Posterior vena cava (tissue), 2 donors: ENCODE results near the gene RGS4. TPM values are rescaled to one million over a fixed set of nuclear protein-coding genes. Genes with fewer than 3 reads are reported as not detected.

Experiments
- DNase-seq: peaks from one replicate; pipeline ENCODE4 v3.0.0-alpha.2; 2020; ENCODE audit warnings: low spot score
- intact Hi-C, 2 donors: fragments of 100-400 bp; cut with DNase I; formaldehyde crosslinking; loops; one replicate each; pipeline versions ENCODE4 v1.14.1 to v1.14.2; 2022 to 2023
- total RNA-seq, 2 donors: library from RNA; stranded (reverse); fragmentation: NEBNext Ultra II Directional; extraction: Animal tissue kit (Norgen Biotek cat#: 25700); gene quantifications; one replicate each; pipeline ENCODE4 v1.2.1, GENCODE V29; 2021
- donor health status: DM: yes; HTN: yes; CAD: no.
- donor health status: DM: yes; HTN: yes; CAD: no.

The RGS4 gene
- total RNA-seq, 2 donors from 2014 or later = 10.5 to 12.8 TPM

DNA sequence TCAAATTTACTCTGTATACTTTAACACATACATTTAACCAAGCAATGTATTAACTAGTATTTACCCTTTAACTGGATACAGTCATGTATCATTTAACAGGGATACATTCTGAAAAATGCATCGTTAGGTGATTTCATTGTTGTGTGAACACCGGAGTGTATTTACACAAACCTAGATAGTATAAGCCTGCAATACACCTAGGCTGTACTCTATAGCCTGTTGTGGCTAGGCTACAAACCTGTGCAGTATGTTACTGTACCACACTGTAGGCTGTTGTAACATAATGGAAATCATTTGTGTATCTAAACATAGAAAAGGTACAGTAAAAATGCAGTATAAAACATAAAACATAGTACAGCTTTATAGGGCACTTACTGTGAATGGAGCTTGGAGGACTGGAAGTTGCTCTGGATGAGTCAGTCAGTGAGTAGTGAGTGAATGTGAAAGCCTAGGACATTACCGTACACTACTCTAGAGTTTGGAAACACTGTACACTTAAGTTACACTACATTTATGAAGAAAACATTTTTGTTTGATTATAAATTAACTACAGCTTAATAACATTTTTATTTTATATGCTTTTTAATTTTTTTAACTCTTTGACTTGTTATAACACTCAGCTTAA lies 21.3 kb downstream of the RGS4 start:
- intact Hi-C loops = no loop called here
- DNase-seq = no peak

DNA sequence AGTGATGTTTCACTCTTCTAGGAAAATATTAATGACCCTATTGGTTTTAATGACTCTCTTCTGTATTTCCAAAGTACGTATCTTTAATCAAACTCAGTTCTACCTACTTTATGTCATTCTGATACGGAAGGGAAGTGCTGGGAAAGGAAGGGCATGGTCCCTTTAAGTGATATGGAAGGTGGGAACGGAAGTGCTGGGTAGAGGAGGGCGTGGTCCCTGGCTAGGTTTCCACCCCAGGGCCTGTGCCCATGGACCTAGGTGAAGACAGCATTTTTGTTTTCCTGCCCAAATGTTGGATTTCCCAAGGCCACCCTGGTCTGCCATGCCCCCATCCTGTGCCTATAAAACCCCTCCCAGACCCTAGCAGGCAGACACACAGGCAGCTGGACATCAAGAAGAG lies 24.0 kb downstream of the RGS4 start:
- intact Hi-C loops = no loop called here
- no peak for DNase-seq

DNA sequence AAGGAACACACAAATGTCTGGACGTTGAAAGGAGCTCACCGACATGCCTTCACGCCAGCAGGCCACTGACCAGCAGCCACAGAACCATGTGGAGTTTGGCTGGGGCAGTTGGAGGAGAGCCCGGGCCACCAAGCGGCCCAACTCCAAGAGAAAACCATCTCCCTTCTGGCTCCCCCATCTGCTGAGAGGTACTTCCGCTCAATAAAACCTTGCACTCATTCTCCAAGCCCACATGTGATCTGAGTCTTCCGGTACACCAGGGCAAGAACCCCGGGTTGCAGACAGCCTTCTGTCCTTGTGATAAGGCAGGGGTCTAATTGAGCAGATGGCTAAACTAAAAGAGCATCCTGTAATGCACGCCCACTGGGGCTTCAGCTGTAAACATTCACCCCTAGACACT lies 24.4 kb downstream of the RGS4 start:
- no peak for DNase-seq
- intact Hi-C loops = no loop called here

DNA sequence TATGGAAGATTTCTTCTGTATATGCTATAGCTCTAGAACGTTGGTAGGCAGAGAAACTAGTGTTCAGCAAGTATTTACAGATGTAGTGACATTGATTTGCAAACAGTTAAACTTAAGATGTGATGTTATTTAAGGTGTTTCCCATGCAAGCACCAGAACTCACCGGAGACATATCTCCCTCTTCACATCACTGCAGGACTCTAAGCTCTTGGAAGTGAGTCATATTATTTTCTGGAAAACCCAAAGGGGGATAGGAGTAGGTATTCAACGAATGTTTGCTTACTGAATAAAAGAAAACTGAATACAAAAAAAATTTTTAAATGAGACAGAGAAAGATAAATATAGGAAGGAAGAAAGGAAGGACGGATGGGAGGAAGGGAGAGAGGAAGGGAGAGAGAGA lies 25.0 kb downstream of the RGS4 start:
- intact Hi-C loops = no loop called here
- DNase-seq = no peak

DNA sequence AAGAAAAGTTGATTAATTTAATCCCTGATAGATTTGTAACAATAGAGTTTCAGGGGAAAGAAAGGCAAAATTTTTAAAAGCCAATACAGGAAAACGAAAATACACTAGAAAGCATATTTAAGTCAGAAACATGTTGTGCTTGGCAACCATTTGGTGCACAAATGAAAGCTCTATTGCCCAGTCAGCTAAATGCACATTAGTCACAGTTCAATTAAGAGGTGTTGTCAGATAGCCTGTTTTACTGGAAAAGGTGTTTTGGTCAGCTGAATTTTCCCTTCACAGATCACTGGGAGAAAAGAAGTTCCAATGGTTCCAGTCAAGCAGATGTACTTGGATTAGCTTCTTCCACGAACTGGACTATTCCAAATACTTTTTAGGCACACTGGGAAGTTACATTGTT lies 25.4 kb downstream of the RGS4 start:
- no peak for DNase-seq
- intact Hi-C loops = no loop called here

DNA sequence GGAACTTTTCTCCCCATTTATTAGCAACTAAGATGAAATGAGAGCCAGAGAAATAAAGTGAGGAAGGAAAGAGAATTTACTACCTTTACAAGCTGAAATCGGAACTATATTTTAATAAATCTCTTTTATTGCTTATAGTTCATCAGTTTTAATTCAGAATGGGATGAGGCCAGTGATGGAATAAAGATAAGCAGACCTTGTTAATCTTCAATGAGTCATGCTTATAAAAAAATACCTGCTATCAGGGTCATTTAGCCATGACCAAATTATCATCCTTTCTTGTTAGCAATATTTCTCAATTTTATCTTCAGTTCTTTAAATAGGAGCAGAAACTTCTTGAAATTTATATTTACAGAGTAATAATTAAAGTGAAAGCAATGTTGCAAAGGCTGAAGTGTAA lies 26.1 kb downstream of the RGS4 start:
- intact Hi-C loops = no loop called here
- no peak for DNase-seq

DNA sequence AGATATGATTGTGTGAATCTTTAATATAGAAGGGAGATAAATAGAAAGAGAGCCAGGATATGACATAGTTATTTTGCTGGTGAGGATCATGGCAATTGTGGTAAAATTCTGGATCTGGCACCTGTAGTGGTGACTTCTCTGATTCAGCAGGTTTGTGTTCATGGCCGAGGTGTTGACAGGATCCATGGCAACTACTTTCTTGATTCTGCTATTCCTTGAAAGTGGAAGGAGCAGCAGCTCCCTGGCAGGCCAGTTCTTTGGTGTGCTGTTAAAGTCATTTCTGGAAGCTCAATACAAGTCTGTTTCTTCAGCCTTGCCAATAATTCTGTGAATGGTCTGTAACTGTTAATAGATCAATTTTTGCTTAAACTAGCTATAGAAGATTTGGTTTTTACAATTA lies 33.4 kb downstream of the RGS4 start:
- DNase-seq = no peak
- intact Hi-C loops = no loop called here

DNA sequence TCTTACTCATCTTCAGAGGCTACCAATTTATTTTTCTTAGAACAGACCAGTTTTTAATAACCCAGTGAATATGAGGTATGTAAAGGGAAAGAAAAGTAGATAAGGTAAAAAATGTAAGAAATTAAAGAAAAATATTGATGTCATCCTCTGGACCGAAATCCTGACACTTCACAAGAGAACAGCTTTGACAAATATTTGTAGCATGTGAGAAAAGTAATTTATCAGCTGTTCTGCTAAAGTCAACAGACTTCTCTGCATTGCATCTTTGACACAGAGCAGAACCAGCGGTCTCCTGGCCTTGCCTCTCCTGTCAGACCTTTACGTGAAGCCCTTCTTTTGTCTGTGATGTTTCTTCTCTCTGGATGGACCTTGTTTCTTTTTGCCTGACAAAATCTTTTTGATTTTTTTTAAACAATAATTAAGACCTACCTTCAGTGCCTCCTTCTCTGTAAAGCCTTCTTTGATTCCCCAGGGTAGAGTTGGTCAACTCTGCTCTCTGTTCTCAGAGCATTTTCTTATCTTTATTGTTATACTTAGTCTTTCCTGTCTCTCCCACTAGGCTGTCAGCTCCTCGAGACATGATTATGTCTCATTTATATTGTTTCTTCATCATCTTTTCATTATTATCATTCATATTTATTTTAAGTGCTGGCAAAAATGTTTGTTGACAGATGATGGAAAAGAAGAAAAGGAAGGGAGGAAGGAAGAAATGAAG lies 35.4 kb downstream of the RGS4 start:
- no peak for DNase-seq
- intact Hi-C loops = no loop called here

DNA sequence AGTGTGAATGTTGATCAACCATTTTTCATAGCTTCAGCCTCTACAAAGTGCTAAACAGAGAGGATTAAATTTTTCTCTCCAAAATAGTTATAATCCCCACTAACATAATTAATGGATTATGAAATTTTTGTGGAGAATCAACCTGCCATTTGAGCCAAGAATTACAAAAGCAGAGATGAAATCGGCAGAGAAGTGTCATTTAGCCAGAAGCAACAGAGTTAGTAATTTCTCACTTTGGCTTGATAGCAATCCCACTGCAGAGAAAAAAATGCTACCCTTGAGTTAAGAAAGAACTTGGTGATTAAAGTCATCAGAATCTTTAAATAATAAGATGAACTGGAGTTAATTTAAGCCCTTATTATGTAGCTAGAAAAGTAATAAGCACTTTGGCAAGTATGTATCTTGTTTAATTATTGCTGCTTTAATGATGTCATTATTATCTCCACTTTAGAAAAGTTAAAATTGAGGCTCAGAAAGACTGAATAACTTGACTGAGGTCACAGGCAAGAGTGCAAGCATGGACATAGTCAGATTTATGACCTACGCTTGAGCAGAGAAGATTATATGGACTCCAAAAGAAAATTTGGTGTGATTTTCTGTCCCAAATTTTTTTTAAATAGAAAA lies 37.3 kb downstream of the RGS4 start:
- intact Hi-C loops = no loop called here
- no peak for DNase-seq

DNA sequence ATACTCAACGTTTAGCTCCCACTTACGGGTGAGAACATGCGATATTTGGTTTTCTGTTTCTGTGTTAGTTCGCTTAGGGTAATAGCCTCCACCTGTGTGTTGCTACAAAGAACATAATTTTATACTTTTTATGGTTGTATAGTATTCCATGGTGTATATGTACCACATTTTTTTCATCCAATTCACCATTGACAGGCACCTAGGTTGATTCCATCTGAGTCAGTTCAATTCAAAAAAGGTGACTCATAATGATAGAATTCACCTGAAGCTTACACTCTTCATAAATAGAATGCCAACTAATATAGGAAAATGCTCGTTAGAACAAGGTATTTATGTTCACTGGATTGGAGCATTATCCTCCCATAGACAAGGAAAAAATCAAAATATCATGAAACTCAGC lies 38.5 kb downstream of the RGS4 start:
- intact Hi-C loops = no loop called here
- DNase-seq = no peak

DNA sequence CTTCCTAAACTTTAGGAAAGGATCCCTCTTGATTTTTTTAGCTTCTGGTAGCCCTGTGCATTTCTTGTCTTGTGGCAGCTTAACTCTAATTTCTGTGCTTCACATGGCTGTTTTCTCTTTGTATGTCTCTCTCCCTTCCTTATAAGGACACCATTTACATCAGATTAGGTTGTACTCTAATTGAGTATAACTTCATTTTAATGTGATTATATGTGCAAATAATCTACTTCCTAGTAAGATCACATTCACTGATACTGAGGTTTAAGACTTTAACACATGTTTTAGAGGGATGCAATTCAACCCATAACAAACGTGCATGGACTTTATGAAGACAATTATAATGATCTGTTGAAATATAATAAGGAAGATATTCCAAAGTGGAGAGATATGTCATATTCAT lies 46.7 kb downstream of the RGS4 start:
- no peak for DNase-seq
- intact Hi-C loops = no loop called here

DNA sequence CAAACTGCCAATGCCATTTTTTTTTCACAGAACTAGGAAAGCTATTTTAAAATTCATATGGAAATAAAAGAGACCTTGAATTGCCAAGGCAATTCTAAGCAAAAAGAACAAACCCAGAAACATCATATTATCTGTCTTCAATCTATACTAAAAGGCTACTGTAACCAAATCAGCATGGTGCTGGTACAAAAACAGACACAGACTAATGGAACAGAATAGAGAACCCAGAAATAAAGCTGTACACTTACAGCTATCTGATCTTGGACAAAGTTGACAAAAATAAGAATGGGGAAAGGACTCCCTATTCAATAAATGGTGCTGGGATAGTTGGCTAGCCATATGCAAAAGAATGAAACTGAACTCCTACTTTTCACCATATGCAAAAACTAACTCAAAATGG lies 50.5 kb downstream of the RGS4 start:
- DNase-seq = no peak
- intact Hi-C loops = no loop called here

DNA sequence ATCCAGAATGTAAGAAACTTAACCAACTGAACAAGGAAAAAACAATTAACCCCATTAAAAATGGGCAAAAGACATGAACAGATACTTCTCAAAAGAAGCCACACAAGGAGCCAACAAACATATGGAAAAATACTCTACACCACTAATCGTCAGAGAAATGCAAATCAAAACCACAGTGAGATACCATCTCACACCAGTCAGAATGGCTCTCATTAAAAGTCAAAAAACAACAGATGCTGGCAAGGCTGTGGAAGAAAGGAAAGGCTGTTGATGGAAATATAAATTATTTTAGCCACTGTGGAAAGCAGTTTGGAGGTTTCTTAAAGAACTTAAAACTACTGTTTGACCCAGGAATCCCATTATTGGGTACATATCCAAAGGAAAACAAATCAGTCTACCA lies 51.2 kb downstream of the RGS4 start:
- no peak for DNase-seq
- intact Hi-C loops = no loop called here

DNA sequence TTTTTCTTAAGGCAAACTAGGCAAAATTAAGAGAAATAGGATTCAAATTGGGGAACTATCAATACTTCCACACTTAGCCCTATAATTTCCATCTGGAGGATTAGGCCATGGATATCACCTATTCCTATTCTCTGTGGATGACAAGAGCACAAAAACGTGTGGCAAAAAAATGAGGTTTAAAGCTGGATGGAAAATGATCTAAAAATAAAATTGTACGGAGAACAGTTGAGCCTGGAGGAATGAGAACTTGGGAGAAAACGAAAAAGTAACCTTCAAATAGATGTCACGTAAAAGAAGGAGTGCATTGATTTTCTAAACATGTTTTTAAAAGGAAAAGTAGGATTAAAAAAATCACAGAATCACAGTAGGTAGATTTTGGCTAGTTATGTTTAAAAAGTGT lies 55.7 kb downstream of the RGS4 start:
- no peak for DNase-seq
- intact Hi-C loops = no loop called here

Other genes with a start within 250 kb of the RGS4 start
- under 1 TPM; 0.19 to 0.37 TPM for gene CCDC190, start 208.2 kb upstream of the RGS4 start, total RNA-seq
- gene RGS5, start 133.6 kb downstream of the RGS4 start, total RNA-seq = 100 to 1,000 TPM; 176 to 297 TPM